Fibroblast of upper back skin (primary cell): Measurements from ENCODE around the gene ACSM5.
"Not testable (repeated sequence)": the region's sequence is repeated elsewhere in the genome, so short reads cannot be mapped to it uniquely, and the experiment has no call there.

Experiments used
- DNase-seq: peaks from one replicate; pipeline ENCODE4 v3.0.0-alpha.2; 2013

ACSM5 gene

DNA sequence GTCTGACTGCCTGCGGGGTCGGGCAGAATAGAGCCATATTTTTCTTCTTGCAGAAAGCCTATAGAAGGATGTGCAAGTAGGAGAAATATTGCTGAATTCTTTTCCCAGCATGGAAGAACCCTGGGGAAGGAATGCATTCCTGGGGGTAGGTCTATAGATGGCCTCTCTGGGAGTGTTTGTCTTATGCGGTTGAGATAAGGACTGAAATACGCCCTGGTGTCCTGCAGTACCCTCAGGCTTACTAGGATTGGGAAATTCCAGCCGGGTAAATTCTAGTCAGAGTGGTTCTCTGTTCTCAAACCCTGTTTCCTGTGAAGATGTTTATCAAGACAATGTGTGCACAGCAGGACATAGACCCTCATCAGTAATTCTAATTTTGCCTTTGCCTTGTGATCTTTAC is 44.3 kb downstream of the ACSM5 start:
- not testable (repeated sequence) for DNase-seq

GRCh38 chr16:20459227-20459626 is 49.9 kb downstream of the ACSM5 start:
- DNase-seq, result not testable (repeated sequence)

GRCh38 chr16:20460313-20460712 is 51.0 kb downstream of the ACSM5 start:
- not testable (repeated sequence) for DNase-seq

- not testable (repeated sequence) for DNase-seq
These were observed 59.6 kb downstream of the ACSM5 start for GRCh38 chr16:20468954-20469353.

DNA sequence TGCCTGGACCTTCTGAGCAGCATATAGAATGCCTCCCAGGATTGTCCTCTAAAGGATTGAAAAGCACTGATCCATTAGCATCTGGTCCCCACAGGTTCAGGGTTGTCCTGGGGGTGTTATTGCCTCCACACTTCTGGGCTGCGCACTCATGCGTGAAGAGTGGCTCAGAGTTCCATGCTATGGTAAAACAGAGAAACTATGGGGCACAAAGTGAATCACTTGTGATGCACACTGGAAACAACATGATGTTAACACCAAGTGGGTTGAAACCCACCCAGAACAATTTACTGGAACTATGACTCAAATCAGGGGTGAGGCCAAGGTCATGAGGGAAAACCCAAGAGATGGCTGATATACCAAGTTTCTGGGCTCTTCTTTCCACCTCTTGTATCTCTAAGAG is 60.6 kb downstream of the ACSM5 start:
- not testable (repeated sequence) for DNase-seq

DNA sequence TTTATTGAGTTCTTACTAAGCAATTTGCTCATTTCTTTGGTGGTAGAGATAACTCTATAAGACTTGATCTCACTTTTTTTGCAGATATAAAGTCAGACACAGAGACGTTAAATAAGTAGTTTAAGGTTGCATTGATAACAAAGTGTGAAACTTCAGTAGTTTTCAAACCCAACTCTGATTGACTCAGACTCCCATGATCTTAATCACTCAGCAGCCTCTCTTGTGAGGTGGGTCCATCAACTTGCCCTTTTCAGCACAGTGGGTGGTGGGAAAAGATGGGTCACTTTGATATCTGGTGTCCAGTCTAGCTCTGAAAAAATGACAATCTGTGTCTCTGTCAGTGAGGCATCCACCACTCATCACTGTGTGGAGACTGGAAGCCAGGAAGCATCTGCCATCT is 61.4 kb downstream of the ACSM5 start:
- not testable (repeated sequence) for DNase-seq

DNA sequence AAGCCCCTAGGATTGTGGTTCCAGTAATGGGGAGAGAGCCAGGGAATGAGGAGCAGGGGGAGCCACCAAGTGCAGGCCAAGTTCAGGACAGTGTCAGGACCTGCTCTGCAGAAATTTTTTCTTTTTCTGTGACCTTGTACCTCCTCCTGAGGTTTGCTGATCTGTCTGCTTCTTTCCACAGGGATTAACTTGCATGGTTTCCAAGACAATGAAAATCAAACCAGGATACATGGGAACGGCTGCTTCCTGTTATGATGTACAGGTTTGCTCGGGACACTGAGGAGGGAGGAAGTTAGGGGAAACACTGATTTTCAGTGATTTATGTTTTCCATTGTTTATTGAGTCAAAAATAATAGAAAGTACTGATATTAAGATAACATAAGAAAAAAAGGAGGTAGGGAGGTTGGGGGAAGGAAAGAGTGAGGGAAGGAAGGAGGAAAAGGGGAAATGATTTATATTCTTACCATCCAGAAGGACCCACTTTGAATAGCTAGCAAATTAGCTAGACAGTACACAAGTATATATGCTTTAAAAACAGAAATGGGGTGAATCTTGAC is 67.9 kb downstream of the ACSM5 start:
- DNase-seq, result not testable (repeated sequence)

- DNase-seq, result not testable (repeated sequence)
These were observed 74.7 kb downstream of the ACSM5 start for GRCh38 chr16:20483989-20484388.

DNA sequence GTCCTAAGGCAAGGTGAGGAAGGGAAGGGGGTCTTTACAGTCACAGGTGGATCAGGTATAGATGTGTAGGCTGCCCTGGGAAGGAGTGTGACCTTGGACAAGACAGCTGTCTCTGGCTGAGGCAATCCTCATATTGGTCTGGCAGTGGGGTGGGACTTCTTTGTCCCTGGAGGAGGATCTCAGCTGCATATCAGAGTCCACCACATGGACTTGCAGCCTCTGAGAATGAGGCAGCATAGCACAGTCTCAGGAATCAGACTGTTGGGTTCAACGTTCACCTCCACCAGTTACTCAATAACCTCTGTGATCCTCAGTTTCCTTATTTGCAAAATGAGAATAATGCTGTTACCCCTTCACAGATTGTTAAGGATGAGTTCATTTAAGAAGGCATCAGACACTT is 75.4 kb downstream of the ACSM5 start:
- no peak for DNase-seq

DNA sequence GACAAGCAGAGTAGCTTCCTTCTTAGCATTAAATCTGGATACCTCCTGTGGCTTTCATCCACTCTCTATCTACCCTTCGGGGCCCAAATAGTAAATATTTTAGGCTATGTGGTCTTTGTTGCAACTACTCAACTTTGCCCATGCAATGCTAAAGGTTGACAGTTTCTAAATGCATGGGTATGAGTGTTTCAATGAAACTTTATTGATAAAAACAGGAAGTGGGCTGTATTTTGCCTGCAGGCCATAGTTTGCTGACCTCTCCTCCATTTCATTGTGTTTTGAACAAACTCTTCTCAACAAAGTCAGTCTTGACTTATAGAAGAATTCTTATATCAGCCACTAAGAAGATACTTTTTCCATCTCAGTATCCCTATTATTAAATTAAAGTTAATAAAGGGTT is 76.1 kb downstream of the ACSM5 start:
- no peak for DNase-seq
